ENCODE measurements around the gene NR5A2.

Gene NR5A2

GRCh38 chr1:200166411-200166810 lies 138.9 kb downstream of the NR5A2 start:
- TF ChIP-seq CTCF (IDR thresholded peaks at IDR 0.05; ENCODE audit: low read length) = no peak
- TF ChIP-seq EZH2 (IDR thresholded peaks at IDR 0.05; ENCODE audit: borderline replicate concordance, low read length) = no peak
- no peaks in the 10 kb centered on the region for H3K27me3 ChIP-seq (ENCODE audit: insufficient read depth, low read length)
- H3K9me2 ChIP-seq (ENCODE audit: low read depth, low read length) = no peaks in the 10 kb centered on the region
- no peaks in the 10 kb centered on the region for H4K20me1 ChIP-seq (ENCODE audit: insufficient read depth, low read length)
- no peak overlapping the region for H3K4me3 ChIP-seq (ENCODE audit: low read depth, low read length, poor library complexity, severe bottlenecking)
- H2AFZ ChIP-seq (ENCODE audit: low read length) = no peak overlapping the region
- no peak overlapping the region for H3K9ac ChIP-seq (ENCODE audit: low read length)
- H3K9me3 ChIP-seq (ENCODE audit: low read length) = no peaks in the 10 kb centered on the region
- H3K79me2 ChIP-seq (ENCODE audit: insufficient read depth, low read length) = no peaks in the 10 kb centered on the region
- H3F3A ChIP-seq (ENCODE audit: insufficient read depth, low read length) = no peaks in the 10 kb centered on the region
- peaks cover 8% of the 10 kb centered on the region for H3K4me1 ChIP-seq (ENCODE audit: insufficient read depth, low read length, severe bottlenecking)
- H3K36me3 ChIP-seq (ENCODE audit: insufficient read depth, low read length) = no peaks in the 10 kb centered on the region
- no peak overlapping the region for H3K27ac ChIP-seq (ENCODE audit: low read depth, low read length, poor library complexity, severe bottlenecking)
- H3K4me2 ChIP-seq (ENCODE audit: low read length) = no peak overlapping the region

GRCh38 chr1:200168926-200169325 lies 141.4 kb downstream of the NR5A2 start:
- Histone ChIP-seq H3K36me3 (ENCODE audit: insufficient read depth, low read length) (no peaks in the 10 kb centered on the region), H3K9me3 (ENCODE audit: low read length) (no peaks in the 10 kb centered on the region), H2AFZ (ENCODE audit: low read length) (no peak overlapping the region), H3K4me3 (ENCODE audit: low read depth, low read length, poor library complexity, severe bottlenecking) (no peak overlapping the region), H3K79me2 (ENCODE audit: insufficient read depth, low read length) (no peaks in the 10 kb centered on the region), H3K27me3 (ENCODE audit: insufficient read depth, low read length) (no peaks in the 10 kb centered on the region), H3K9ac (ENCODE audit: low read length) (no peak overlapping the region), H4K20me1 (ENCODE audit: insufficient read depth, low read length) (no peaks in the 10 kb centered on the region), H3K4me1 (ENCODE audit: insufficient read depth, low read length, severe bottlenecking) (peaks cover 8% of the 10 kb centered on the region), H3K9me2 (ENCODE audit: low read depth, low read length) (no peaks in the 10 kb centered on the region), H3K4me2 (ENCODE audit: low read length) (no peak overlapping the region), H3K27ac (ENCODE audit: low read depth, low read length, poor library complexity, severe bottlenecking) (no peak overlapping the region), H3F3A (ENCODE audit: insufficient read depth, low read length) (no peaks in the 10 kb centered on the region)
- TF ChIP-seq EZH2 (IDR thresholded peaks at IDR 0.05; ENCODE audit: borderline replicate concordance, low read length) = no peak
- TF ChIP-seq CTCF (IDR thresholded peaks at IDR 0.05; ENCODE audit: low read length) = no peak

- Histone ChIP-seq H3K9ac (ENCODE audit: low read length) (no peak overlapping the region), H3K27ac (ENCODE audit: low read depth, low read length, poor library complexity, severe bottlenecking) (no peak overlapping the region), H3K9me3 (ENCODE audit: low read length) (no peaks in the 10 kb centered on the region), H3F3A (ENCODE audit: insufficient read depth, low read length) (no peaks in the 10 kb centered on the region), H3K4me2 (ENCODE audit: low read length) (no peak overlapping the region), H3K4me1 (ENCODE audit: insufficient read depth, low read length, severe bottlenecking) (no peaks in the 10 kb centered on the region), H3K36me3 (ENCODE audit: insufficient read depth, low read length) (no peaks in the 10 kb centered on the region), H3K79me2 (ENCODE audit: insufficient read depth, low read length) (no peaks in the 10 kb centered on the region), H2AFZ (ENCODE audit: low read length) (no peak overlapping the region), H4K20me1 (ENCODE audit: insufficient read depth, low read length) (no peaks in the 10 kb centered on the region), H3K4me3 (ENCODE audit: low read depth, low read length, poor library complexity, severe bottlenecking) (no peak overlapping the region), H3K9me2 (ENCODE audit: low read depth, low read length) (no peaks in the 10 kb centered on the region), H3K27me3 (ENCODE audit: insufficient read depth, low read length) (no peaks in the 10 kb centered on the region)
- TF ChIP-seq EZH2 (IDR thresholded peaks at IDR 0.05; ENCODE audit: borderline replicate concordance, low read length) (no peak), CTCF (IDR thresholded peaks at IDR 0.05; ENCODE audit: low read length) (no peak)
Measured at GRCh38 chr1:200172311-200172710, 144.8 kb downstream of the NR5A2 start.

Measured in OCI-LY1 (cell line).